ENCODE results near the gene TIGD4. TPM values are rescaled to one million over a fixed set of nuclear protein-coding genes. Genes with fewer than 3 reads are reported as not detected.
"Not testable (repeated sequence)": the region's sequence is repeated elsewhere in the genome, so short reads cannot be mapped to it uniquely, and the experiment has no call there.

Gene TIGD4
- total and polyA plus RNA-seq, 2 donors (not counting 1 experiment from before 2014, with no cell fraction given): 0.04 to 0.59 TPM

DNA sequence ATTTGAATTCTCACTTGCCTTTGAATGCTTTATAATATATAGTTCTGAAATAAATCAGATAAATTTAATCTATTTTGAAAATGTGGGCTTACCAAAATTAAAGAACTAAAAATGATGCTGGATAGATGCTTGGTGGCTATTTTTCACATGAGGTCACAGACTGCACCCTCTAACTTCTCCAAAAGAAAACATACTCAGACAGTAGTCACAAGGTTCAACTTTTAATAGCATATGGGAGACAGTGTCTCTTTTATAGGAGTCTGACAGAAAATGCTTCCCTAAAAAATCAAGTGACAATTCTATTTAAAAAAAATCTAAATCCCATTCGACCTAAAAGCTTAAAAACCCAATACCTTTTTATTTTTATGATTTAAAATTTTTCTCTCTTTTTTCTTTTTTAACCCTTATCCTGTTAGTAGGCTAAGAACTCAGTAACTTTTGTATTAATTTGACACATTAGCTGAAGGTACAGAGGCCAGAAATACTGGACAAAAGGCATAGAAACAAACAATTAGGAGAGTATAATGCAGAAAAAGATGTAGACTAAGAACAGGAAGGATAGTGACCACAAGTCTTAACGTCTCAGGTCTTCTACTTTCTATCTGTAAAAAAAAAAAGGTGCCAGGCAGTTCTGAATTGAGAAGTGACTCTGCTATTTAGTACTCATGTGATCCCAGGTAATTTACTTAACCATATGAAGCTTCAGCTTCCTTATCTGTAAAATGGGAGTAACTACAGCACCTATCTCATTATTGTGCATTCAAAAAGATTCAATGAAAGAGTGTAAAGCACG is 7.6 kb downstream of the TIGD4 start:
- WGBS (ENCODE audit: insufficient coverage): no CpG with 5 or more reads among the region's 3 CpGs
- intact Hi-C loops (cut with micrococcal nuclease): no loop called here
- Histone ChIP-seq H3K9me3 (ENCODE audit: control extremely low read depth in 1 of 3, control insufficient read depth in 2 of 3, insufficient read depth in 1 of 3, low read length in 2 of 3) (no peaks in the 10 kb centered on the region), H2AFZ (ENCODE audit: insufficient read depth, low read depth, low read length, poor library complexity, severe bottlenecking) (no peak overlapping the region), H3K36me3 (replicated peaks in 1 of 2; ENCODE audit: control extremely low read depth in 1 of 2, control insufficient read depth in 1 of 2, extremely low read depth in 1 of 2, insufficient read depth in 2 of 2, low read length in 1 of 2) (no peaks in the 10 kb centered on the region), H3K4me2 (replicated peaks; ENCODE audit: low read depth, low read length, poor library complexity, severe bottlenecking) (no peak overlapping the region), H4K20me1 (ENCODE audit: control insufficient read depth, insufficient read depth, low read length, poor library complexity, severe bottlenecking) (no peaks in the 10 kb centered on the region), H3K79me2 (ENCODE audit: control insufficient read depth, insufficient read depth, low read length) (peaks cover 7% of the 10 kb centered on the region), H3K4me1 (ENCODE audit: control insufficient read depth in 2 of 2, insufficient read depth in 2 of 2, low read length in 2 of 2) (no peaks in the 10 kb centered on the region), H3K27me3 (replicated peaks in 1 of 4; ENCODE audit: control extremely low read depth in 1 of 4, control insufficient read depth in 3 of 4, insufficient read depth in 4 of 4, low read length in 3 of 4) (no peaks in the 10 kb centered on the region), H3K27ac (ENCODE audit: low read length in 2 of 2) (no peak overlapping the region), H3K9ac (ENCODE audit: low read length) (no peak overlapping the region), H3K4me3 (ENCODE audit: control extremely low read depth in 1 of 5, extremely low read depth in 1 of 5, insufficient read depth in 1 of 5, low read depth in 2 of 5, low read length in 4 of 5) (no peak overlapping the region)
- no peak for ATAC-seq (ENCODE audit: low read depth)
- no peak overlapping the region for H3K27ac Mint-ChIP-seq
- no peaks in the 10 kb centered on the region for H3K9me3 Mint-ChIP-seq (ENCODE audit: insufficient read depth)
- TF ChIP-seq, protein P1, sequence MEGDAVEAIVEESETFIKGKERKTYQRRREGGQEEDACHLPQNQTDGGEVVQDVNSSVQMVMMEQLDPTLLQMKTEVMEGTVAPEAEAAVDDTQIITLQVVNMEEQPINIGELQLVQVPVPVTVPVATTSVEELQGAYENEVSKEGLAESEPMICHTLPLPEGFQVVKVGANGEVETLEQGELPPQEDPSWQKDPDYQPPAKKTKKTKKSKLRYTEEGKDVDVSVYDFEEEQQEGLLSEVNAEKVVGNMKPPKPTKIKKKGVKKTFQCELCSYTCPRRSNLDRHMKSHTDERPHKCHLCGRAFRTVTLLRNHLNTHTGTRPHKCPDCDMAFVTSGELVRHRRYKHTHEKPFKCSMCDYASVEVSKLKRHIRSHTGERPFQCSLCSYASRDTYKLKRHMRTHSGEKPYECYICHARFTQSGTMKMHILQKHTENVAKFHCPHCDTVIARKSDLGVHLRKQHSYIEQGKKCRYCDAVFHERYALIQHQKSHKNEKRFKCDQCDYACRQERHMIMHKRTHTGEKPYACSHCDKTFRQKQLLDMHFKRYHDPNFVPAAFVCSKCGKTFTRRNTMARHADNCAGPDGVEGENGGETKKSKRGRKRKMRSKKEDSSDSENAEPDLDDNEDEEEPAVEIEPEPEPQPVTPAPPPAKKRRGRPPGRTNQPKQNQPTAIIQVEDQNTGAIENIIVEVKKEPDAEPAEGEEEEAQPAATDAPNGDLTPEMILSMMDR (IDR thresholded peaks at IDR 0.05): no peak
- TF ChIP-seq EZH2 (IDR thresholded peaks at IDR 0.05; ENCODE audit: borderline replicate concordance, insufficient read depth, low read depth, low read length, poor library complexity, severe bottlenecking): no peak
- H3K27me3 Mint-ChIP-seq: peaks cover 5% of the 10 kb centered on the region
- peaks cover 2% of the 10 kb centered on the region for H3K4me1 Mint-ChIP-seq
- DNase-seq: no peak
- ChIA-PET POLR2A (no interaction called here), CTCF (interaction anchor here (1.0 kb wide), 1 partner anchor 270 kb away, joined by 3 read pairs; no protein-coding TSS in a partner anchor)
- no peak overlapping the region for H3K4me3 Mint-ChIP-seq

DNA sequence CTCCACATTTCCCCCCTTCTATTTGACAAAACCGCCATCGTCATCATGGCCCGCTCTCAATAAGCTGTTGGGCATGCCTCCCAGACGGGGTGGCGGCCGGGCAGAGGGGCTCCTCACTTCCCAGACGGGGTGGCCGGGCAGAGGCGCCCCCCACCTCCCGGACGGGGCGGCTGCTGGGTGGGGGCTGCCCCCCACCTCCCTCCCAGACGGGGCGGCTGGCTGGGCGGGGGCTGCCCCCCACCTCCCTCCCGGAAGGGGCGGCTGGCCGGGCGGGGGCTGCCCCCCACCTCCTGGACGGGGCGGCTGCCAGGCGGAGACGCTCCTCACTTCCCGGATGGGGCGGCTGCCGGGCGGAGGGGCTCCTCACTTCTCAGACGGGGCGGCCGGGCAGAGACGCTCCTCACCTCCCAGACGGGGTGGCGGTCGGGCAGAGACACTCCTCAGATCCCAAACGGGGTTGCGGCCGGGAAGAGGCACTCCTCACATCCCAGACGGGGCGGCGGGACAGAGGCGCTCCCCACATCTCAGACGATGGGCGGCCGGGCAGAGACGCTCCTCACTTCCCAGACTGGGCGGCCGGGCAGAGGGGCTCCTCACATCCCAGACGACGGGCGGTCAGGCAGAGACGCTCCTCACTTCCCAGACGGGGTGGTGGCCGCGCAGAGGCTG is 14.3 kb downstream of the TIGD4 start:
- H3K27ac ChIP-seq (ENCODE audit: low read length in 2 of 2); CTCF ChIA-PET; H3K4me1 ChIP-seq (ENCODE audit: control insufficient read depth in 2 of 2, insufficient read depth in 2 of 2, low read length in 2 of 2); H3K36me3 ChIP-seq (replicated peaks in 1 of 2; ENCODE audit: control extremely low read depth in 1 of 2, control insufficient read depth in 1 of 2, extremely low read depth in 1 of 2, insufficient read depth in 2 of 2, low read length in 1 of 2); H2AFZ ChIP-seq (ENCODE audit: insufficient read depth, low read depth, low read length, poor library complexity, severe bottlenecking); H4K20me1 ChIP-seq (ENCODE audit: control insufficient read depth, insufficient read depth, low read length, poor library complexity, severe bottlenecking); H3K4me2 ChIP-seq (replicated peaks; ENCODE audit: low read depth, low read length, poor library complexity, severe bottlenecking); H3K4me1 Mint-ChIP-seq; POLR2A ChIA-PET; intact Hi-C loops (cut with micrococcal nuclease); H3K27me3 ChIP-seq (replicated peaks in 1 of 4; ENCODE audit: control extremely low read depth in 1 of 4, control insufficient read depth in 3 of 4, insufficient read depth in 4 of 4, low read length in 3 of 4); DNase-seq; H3K4me3 ChIP-seq (ENCODE audit: control extremely low read depth in 1 of 5, extremely low read depth in 1 of 5, insufficient read depth in 1 of 5, low read depth in 2 of 5, low read length in 4 of 5); H3K9me3 ChIP-seq (ENCODE audit: control extremely low read depth in 1 of 3, control insufficient read depth in 2 of 3, insufficient read depth in 1 of 3, low read length in 2 of 3); ATAC-seq (ENCODE audit: low read depth); H3K4me3 Mint-ChIP-seq; H3K9me3 Mint-ChIP-seq (ENCODE audit: insufficient read depth); H3K79me2 ChIP-seq (ENCODE audit: control insufficient read depth, insufficient read depth, low read length); H3K9ac ChIP-seq (ENCODE audit: low read length); H3K27ac Mint-ChIP-seq; H3K27me3 Mint-ChIP-seq: not testable (repeated sequence)
- 87% methylated on average over 34 of the region's 54 CpGs for WGBS (ENCODE audit: insufficient coverage)

Measured in B cell (primary cell).